ENCODE data around the gene ACACA.
"Not testable (repeated sequence)": the region's sequence is repeated elsewhere in the genome, so short reads cannot be mapped to it uniquely, and the experiment has no call there.

ACACA gene

GRCh38 chr17:37393352-37393751 is 13.3 kb downstream of the ACACA start:
- DNase-seq (ENCODE audit: low spot score), result no peak

DNA sequence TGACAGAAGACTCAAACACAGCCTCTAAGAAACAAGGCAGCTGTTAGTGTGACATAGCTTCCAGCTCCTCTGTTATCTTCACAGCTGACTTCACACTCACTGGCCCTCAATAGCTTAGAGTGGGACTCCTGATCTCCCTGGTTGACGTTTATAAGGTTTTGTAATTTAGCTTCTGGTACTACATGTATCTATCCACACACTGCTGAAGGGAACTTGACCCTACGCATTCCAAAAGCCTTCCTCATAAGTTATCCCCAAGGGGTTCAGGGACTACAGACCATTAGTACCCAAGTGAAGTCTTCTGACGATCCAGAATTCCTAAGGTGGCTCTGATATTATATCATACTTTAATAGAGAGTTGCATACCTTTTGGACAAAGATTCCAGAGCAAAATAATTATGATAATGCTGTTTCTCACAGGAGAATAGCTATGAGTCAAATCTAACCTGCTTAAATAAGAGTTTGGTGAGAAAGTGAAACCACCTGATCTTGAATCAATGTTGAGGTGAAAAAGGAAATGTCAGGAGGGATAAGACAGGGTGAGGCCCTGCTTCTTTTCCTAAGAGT is 14.5 kb downstream of the ACACA start:
- DNase-seq (ENCODE audit: low spot score), result no peak

DNA sequence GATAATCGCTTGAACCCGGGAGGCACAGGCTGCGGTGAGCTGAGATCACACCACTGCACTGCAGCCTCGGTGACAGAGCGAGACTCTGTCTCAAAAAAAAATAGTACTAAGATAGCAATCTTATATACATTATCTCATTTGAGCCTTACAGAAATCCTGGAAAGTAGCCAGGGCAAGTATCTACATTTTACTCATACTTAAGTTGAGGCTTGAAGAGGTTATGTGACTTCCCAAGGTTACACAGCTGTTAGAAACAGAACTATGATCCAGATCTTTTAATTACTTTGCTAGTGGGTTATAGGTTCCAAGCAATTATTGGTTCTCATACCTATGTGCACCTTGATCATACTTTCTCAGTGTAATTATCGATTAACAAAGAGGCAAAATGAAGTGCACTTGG is 15.5 kb downstream of the ACACA start:
- no peak for DNase-seq (ENCODE audit: low spot score)

DNA sequence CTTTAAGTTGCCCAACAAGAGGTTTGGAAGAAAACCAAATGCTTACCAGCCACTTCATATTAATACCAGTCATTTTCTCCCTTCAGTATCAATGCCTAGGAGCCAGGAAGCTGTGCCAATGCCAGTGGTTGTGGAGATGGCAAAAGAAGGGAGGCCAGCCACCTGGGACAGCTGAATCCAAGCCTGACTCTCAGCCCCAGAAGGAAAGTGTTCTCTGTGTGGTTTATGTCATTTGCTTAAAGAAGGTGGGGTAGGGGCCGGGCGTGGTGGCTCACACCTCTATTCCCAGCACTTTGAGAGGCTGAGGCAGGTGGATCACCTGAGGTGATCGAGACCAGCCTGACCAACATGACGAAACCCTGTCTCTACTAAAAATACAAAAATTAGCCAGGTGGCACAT is 17.5 kb downstream of the ACACA start:
- DNase-seq (ENCODE audit: low spot score), result no peak

- DNase-seq (ENCODE audit: low spot score), result no peak
These were observed 18.4 kb downstream of the ACACA start for GRCh38 chr17:37388266-37388665.

GRCh38 chr17:37386462-37386861 is 20.2 kb downstream of the ACACA start:
- DNase-seq (ENCODE audit: low spot score), result no peak

DNA sequence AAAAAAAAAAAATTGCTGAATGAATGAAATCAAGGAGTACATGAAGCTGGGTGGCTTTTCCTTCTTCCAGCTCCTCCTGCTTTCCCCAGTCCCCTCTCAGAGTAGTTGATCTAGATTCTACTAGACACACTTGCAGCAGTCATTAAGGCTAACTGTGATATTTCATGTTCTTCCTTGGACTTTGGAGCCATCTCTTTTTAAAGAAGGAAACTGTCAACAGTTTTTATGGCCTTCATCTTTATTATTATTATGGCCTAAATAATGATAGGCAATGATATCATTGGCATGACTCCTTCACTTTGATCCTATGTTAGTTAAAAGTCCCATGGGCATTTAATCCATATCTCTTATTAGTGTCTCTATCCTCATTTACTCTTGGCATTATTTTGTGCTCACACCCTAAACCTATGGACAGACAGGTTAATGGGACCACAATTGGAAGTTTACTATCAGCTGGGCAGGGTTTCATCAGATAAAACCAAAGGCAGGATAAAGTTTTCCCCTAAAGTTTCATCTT is 21.1 kb downstream of the ACACA start:
- no peak for DNase-seq (ENCODE audit: low spot score)

DNA sequence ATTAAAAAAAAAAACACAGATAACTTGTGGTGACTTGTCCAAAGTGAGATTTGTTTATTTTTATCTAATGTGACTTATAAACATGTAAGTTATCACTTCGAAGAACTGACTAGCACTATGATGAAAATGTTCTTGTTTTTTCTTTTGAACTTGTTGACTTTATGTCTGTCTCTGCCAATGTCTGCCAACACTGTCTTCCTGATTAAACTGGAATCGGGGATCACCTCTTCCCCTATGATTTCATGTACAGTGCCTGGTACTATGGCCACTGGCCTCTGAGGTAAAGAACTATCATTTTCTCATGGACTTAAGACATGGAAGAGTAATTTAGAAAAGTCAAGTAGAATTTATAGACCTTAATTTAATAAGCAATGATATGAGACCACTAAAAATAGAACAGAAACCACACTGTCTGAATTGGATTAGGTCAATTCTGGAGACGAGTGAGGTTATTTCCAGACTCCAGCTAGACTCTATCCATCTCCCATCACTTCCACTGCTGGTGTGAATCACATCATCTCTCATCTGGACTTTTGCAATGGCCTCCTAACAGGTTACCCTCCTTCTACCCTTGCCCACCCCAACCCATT is 22.0 kb downstream of the ACACA start:
- no peak for DNase-seq (ENCODE audit: low spot score)

GRCh38 chr17:37382056-37382455 is 24.6 kb downstream of the ACACA start:
- DNase-seq (ENCODE audit: low spot score), result no peak

- no peak for DNase-seq (ENCODE audit: low spot score)
These were observed 30.9 kb downstream of the ACACA start, which contains the start of gene C17orf78 for GRCh38 chr17:37375706-37376105. Gene C17orf78, plus strand, starts transcription at chr17:37375985. Its CDS starts 108 bp downstream, at chr17:37376093.

DNA sequence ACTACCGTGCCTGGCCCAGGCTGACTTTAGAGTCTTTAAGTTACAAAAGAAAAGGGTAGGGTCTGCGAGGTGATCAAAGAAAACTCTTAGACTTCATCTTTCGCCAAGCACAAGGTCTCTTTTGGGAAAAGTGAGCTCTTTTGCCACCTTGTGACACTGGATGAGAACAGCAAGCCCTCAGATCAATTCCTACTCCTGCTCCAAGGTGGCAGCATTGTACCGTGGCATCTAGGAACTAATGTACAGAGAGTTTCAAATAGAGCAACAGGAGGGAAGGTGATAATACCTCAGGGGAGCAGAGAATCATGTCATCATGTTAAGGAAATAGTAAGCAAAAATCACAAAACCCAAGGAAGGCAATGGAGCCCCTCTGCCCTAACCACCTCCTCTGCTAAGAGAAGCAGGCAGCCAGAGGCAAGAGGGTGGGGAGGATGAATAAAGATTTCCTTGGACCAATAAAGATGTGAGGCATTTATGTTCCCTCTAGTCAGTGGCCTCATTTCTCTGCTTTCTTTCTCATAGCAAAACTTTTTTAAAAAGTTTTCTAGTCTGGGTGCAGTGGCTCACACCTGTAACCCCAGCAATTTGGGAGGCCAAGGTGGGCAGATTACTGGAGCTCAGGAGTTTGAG is 33.0 kb downstream of the ACACA start:
- DNase-seq (ENCODE audit: low spot score), result peak; percentile 50

GRCh38 chr17:37368577-37368976 is 38.1 kb downstream of the ACACA start:
- DNase-seq (ENCODE audit: low spot score), result no peak

GRCh38 chr17:37365589-37365988 is 41.0 kb downstream of the ACACA start:
- no peak for DNase-seq (ENCODE audit: low spot score)

DNA sequence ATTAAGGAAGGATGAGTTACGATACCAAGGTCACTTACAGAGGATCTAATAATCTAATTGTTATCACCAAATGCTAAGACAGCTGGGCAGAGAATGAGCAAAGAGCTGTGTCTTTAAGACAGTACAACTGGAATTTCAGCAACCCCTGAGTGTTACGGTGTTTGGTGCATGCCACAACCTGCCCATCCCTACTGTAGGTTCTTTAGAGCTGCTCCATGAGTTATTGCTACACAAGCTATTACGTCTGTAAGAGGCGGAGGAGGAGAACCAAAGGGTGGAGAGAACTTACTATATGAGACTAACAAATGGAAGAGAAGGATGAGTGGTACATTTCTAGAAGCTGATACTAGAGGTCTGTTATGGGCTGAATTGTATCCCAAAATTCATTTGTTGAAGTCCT is 45.1 kb downstream of the ACACA start:
- DNase-seq (ENCODE audit: low spot score), result no peak

GRCh38 chr17:37360632-37361031 is 46.0 kb downstream of the ACACA start:
- DNase-seq (ENCODE audit: low spot score), result no peak

GRCh38 chr17:37359682-37360188 is 46.9 kb downstream of the ACACA start:
- no peak for DNase-seq (ENCODE audit: low spot score)

DNA sequence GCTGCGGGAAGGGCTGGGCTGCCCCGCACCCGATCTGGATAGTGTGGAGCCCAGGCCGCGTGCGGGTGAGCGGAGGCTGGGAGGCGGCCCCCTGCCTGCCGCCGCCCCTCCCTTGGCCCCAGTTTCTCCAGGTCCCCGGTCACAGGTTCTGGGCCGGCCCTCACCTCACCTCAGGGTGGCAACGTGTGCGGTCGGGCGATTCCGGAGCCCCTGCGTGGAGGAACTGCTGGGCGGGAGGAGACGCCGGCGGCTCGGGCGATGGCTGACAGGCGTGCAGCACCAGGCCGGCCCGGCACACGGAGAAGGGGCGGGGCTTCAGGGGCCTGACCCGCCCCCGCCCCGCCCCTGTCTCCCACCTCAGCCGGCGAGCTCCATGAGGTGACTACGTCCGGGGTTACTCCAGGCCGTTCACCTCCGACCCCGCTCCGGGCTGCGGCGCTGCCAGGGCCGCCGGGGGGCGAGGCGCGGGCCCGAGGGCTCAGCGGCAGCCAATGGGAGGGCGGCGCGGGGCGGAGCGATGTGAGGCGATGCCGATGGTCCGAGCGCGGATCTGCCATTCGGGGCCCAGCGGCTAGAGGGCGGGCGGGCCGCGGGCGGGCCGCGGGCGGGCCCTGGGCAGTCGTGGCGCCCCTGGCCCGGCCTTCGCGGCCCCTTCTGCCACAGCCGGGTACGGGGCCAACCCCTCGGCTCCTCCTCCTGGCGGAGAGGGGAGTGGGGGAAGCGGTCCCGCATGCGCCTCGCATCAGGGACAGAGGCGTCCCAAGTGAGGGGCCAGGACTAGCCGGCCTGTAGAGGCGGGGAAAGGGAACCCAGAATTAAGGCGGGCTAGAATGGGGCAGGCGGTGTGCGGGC is 47.6 kb downstream of the ACACA start:
- DNase-seq (ENCODE audit: low spot score), result peak; percentile 90

GRCh38 chr17:37358098-37358829 is 48.4 kb downstream of the ACACA start:
- peak; percentile 65 for DNase-seq (ENCODE audit: low spot score)

DNA sequence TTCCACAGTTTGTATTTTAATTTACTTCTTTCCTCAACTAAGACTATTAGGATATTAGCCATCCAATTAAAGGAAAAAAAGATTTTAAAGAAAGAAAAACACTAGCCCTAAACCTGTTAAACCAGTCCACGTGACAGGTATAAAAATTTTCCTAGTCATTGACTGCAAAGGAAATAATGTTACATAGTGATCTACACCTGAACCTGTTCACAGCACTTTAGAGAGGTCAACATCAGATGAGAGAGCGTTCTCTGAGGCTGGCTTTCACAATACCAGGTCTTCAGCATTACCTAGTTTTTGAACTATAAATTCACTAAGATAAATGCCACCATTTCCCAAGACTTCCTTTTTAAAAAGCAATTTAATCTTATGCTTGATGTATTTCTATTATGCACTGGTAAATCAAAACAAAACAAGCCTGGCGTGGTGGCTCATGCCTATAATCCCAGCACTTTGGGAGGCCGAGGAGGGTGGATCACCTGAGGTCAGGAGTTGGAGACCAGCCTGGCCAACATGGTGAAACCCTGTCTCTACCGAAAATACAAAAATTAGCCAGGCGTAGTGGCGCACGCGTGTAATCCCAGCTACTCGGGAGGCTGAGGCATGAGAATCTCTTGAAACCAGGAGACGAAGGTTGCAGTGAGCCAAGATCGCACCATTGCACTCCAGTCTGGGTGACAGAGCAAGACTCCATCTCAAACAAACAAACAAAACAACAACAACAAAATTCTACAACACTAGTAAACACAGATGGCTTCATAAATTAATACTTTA is 49.7 kb downstream of the ACACA start:
- not testable (repeated sequence) for DNase-seq (ENCODE audit: low spot score)

- not testable (repeated sequence) for DNase-seq (ENCODE audit: low spot score)
These were observed 59.7 kb downstream of the ACACA start for GRCh38 chr17:37346863-37347402.

DNA sequence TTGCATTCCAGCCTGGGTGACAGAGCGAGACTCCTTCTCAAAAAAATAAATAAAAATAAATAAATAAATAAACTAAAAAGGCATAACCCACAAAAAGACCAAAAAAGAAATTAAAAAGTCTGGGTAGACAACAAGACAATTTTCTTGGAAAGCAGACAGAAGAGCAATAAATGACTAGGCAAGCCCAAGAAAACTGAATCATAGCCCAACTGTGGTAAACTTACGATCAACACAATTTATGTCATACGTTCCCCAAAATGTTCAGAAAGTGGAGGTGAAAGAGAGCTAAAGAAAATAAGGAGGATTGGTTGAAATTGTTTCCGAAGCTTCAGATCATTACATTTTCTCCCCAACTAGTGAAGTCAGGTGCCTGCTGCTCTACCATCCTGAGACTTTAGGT is 62.1 kb downstream of the ACACA start:
- DNase-seq (ENCODE audit: low spot score), result no peak

All from HuH-7 (cell line).